Gastrocnemius medialis (tissue), 4 donors: ENCODE results near the gene ZBTB16.

ENCODE experiments used
- CTCF ChIP-seq, 5 experiments: fragments of 450-650 bp in 3 of 5; fragments of 200-600 bp in 2 of 5; sonication (generic) in 2 of 5; IDR thresholded peaks in 4 of 5; conservative IDR thresholded peaks in 1 of 5; 1 replicate in 4 of 5; 2 replicates in 1 of 5; pipeline ENCODE4 v1.5.1; 2016 to 2019; ENCODE audit warnings: antibody characterized with exemption in 5 of 5, mild to moderate bottlenecking in 3 of 5, moderate library complexity in 3 of 5
- POLR2A ChIP-seq, 2 donors: fragments of 450-650 bp; IDR thresholded peaks; one replicate each; pipeline ENCODE4 v1.6.1; 2017; ENCODE audit warnings: antibody characterized with exemption in 2 of 2, mild to moderate bottlenecking in 2 of 2, moderate library complexity in 2 of 2

GRCh38 chr11:114017723-114018122 lies 41.8 kb upstream of the ZBTB16 start:
- TF ChIP-seq CTCF (IDR thresholded peaks at IDR 0.05 in 4 of 5, conservative IDR thresholded peaks at IDR 0.05 in 1 of 5): no peak
- TF ChIP-seq POLR2A (IDR thresholded peaks at IDR 0.05): no peak
